ENCODE results near the gene SDCBP2. TPM values are rescaled to one million over a fixed set of nuclear protein-coding genes. Genes with fewer than 3 reads are reported as not detected.
A peak's percentile ranks its signal among the peaks of the same experiment; 100 is the strongest.

The SDCBP2 gene
- total and polyA plus RNA-seq, 9 donors: 0.92 to 34.7 (median 3.7) TPM

- Histone ChIP-seq H3K27ac (no peak overlapping the region), H3K9me3 (no peaks in the 10 kb centered on the region), H3K27me3 (no peaks in the 10 kb centered on the region), H3K4me1 (ENCODE audit: insufficient read depth) (no peaks in the 10 kb centered on the region), H3K4me3 (no peak overlapping the region), H3K36me3 (no peaks in the 10 kb centered on the region)
- 90 to 94% (median 94%) methylated on average over 8 of the region's 8 CpGs for WGBS, 3 donors
- no peak for DNase-seq
- intact Hi-C loops (cut with DNase I): no loop called here
- TF ChIP-seq CTCF (IDR thresholded peaks at IDR 0.05): no peak
- no peak for TF ChIP-seq EP300 (IDR thresholded peaks at IDR 0.05)
- TF ChIP-seq POLR2A (IDR thresholded peaks at IDR 0.05): no peak
Observed at GRCh38 chr20:1269235-1269634, 59.7 kb downstream of the SDCBP2 start.

- intact Hi-C loops (cut with DNase I): no loop called here
- 89 to 92% (median 91%) methylated on average over 3 of the region's 3 CpGs for WGBS, 3 donors
- no peaks in the 10 kb centered on the region for H3K4me1 ChIP-seq (ENCODE audit: insufficient read depth)
- H3K4me3 ChIP-seq: no peak overlapping the region
- no peak for DNase-seq
- H3K27me3 ChIP-seq: no peaks in the 10 kb centered on the region
- H3K27ac ChIP-seq: no peak overlapping the region
- H3K9me3 ChIP-seq: no peaks in the 10 kb centered on the region
- TF ChIP-seq CTCF (IDR thresholded peaks at IDR 0.05): no peak
- H3K36me3 ChIP-seq: no peaks in the 10 kb centered on the region
Observed at GRCh38 chr20:1267809-1268374, 61.0 kb downstream of the SDCBP2 start.

DNA sequence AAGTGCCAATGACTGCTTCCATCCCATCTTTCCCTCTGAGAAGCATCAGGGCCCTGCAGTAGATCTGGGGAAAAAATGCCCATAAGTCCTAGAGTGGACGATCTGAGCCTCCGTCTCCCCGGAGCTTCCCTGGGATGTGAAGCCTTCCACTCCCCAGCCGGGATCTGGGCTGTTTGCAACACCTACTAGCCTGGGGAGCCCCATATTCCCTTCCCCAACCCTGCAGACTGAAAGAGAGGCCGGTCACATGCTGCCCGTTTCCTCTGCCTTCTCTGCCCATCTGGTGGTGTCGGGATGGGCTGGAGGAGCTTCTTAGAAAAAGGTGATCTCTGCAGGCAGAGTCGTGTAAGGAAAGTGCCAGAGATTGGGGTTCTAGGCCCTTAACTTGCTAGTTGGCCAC, 61.8 kb downstream of the SDCBP2 start:
- Histone ChIP-seq H3K9me3 (no peaks in the 10 kb centered on the region), H3K4me3 (peak overlapping the region; percentile 59), H3K27ac (peak overlapping the region in 1 of 2 donors; percentile 43), H3K36me3 (no peaks in the 10 kb centered on the region), H3K27me3 (no peaks in the 10 kb centered on the region), H3K4me1 (ENCODE audit: insufficient read depth) (no peaks in the 10 kb centered on the region)
- WGBS, 3 donors: 70 to 73% (median 71%) methylated on average over 8 of the region's 8 CpGs
- DNase-seq: no peak
- intact Hi-C loops (cut with DNase I): no loop called here
- TF ChIP-seq POLR2A (IDR thresholded peaks at IDR 0.05) (no peak), EP300 (IDR thresholded peaks at IDR 0.05) (no peak), CTCF (IDR thresholded peaks at IDR 0.05) (no peak)

GRCh38 chr20:1266167-1266973, 62.6 kb downstream of the SDCBP2 start, which contains the start of gene SNPH:
SNPH (plus strand) TSS chr20:1266294; CDS start chr20:1296240, 29,946 bp downstream.
- peak; percentile 63 to 77 (median 71) for DNase-seq
- H3K36me3 ChIP-seq: no peaks in the 10 kb centered on the region
- H3K4me1 ChIP-seq (ENCODE audit: insufficient read depth): no peaks in the 10 kb centered on the region
- intact Hi-C loops (cut with DNase I): no loop called here
- no peak for TF ChIP-seq CTCF (IDR thresholded peaks at IDR 0.05)
- TF ChIP-seq EP300 (IDR thresholded peaks at IDR 0.05): no peak
- no peak for TF ChIP-seq POLR2A (IDR thresholded peaks at IDR 0.05)
- peak within 1 kb of the TSS; percentile 59 for H3K4me3 ChIP-seq
- no peaks in the 10 kb centered on the region for H3K27me3 ChIP-seq
- WGBS, 3 donors: 0 to 1% (median 0%) methylated on average over 36 to 61 of the region's 61 CpGs
- no peaks in the 10 kb centered on the region for H3K9me3 ChIP-seq
- H3K27ac ChIP-seq: peak within 1 kb of the TSS; percentile 1 to 43

All from ovary (tissue), 9 donors.